Mucosa of rectum (tissue), 2 donors: ENCODE results near the gene TKT.

Source experiments
- H3K27ac ChIP-seq, 2 donors: one replicate each; pipeline ENCODE4 v1.7.0; 2013; ENCODE audit warnings: inconsistent platforms in 2 of 2, low read depth in 2 of 2, low read length in 2 of 2
- H3K27me3 ChIP-seq, 2 donors: one replicate each; pipeline ENCODE4 v1.7.0; 2013; ENCODE audit warnings: low read length in 2 of 2; ENCODE audit not compliant: control insufficient read depth in 2 of 2, insufficient read depth in 2 of 2
- H3K36me3 ChIP-seq, 2 donors: one replicate each; pipeline ENCODE4 v1.7.0; 2013; ENCODE audit warnings: low read length in 2 of 2; ENCODE audit not compliant: control insufficient read depth in 2 of 2, insufficient read depth in 2 of 2
- H3K4me1 ChIP-seq, 2 donors: one replicate each; pipeline ENCODE4 v1.7.0; 2013; ENCODE audit warnings: low read length in 2 of 2, mild to moderate bottlenecking in 1 of 2; ENCODE audit not compliant: control insufficient read depth in 2 of 2, insufficient read depth in 2 of 2
- H3K4me3 ChIP-seq, 2 donors: one replicate each; pipeline ENCODE4 v1.7.0; 2013; ENCODE audit warnings: low read length in 2 of 2
- H3K9ac ChIP-seq, 2 donors: one replicate each; pipeline ENCODE4 v1.7.0; 2013; ENCODE audit warnings: low read length in 2 of 2, low read depth in 1 of 2, mild to moderate bottlenecking in 1 of 2
- H3K9me3 ChIP-seq, 2 donors: one replicate each; pipeline ENCODE4 v1.7.0; 2013; ENCODE audit warnings: low read length in 2 of 2; ENCODE audit not compliant: control insufficient read depth in 2 of 2
- donor health status: healthy.
- donor health status: Normal muscosa, but diverticular disease.

Gene TKT

DNA sequence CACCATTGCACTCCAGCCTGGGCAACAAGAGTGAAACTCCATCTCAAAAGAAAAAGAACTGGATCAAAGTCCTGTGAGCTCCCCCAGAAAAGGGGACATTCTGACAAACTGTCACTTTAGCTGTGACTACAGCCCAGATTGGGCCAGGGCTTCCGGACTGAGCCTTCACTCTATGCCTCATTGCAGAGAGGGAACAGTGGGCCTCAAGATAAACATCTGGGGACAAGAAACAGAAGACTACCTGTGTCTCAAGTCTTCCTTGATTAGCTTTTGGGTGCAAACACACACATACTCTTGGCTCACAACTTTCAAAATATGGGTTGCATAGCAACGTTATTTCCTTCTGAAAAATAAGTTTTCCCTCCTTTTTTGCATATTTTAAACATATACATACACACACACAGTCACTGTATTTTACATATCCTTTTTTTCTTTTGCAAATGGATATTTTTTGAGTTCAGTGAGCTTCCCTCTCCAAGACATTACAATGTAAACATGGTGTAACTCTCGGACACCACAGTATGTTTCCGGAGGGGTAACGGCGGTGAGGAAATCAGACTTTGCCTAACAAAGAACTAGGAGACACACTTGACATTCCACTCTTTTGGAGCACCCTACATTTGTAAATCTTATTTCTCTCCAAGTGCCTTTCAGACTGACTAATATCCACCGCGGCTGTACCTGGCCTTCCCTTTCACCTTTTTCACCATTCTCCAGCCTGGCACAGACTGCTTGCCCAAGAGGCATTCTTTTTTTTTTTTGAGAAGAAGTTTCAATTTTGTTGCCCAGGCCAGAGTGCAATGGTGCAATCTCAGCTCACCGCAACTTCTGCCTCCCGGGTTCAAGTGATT is 3.5 kb downstream of the TKT start:
- H3K27me3 ChIP-seq: no peaks in the 10 kb centered on the region
- peaks cover 0 to 2% of the 10 kb centered on the region in 2 donors for H3K36me3 ChIP-seq
- no peak overlapping the region for H3K9ac ChIP-seq
- peaks cover 26 to 28% of the 10 kb centered on the region in 2 donors for H3K4me1 ChIP-seq
- H3K27ac ChIP-seq: no peak overlapping the region
- no peaks in the 10 kb centered on the region for H3K9me3 ChIP-seq
- no peak overlapping the region for H3K4me3 ChIP-seq

DNA sequence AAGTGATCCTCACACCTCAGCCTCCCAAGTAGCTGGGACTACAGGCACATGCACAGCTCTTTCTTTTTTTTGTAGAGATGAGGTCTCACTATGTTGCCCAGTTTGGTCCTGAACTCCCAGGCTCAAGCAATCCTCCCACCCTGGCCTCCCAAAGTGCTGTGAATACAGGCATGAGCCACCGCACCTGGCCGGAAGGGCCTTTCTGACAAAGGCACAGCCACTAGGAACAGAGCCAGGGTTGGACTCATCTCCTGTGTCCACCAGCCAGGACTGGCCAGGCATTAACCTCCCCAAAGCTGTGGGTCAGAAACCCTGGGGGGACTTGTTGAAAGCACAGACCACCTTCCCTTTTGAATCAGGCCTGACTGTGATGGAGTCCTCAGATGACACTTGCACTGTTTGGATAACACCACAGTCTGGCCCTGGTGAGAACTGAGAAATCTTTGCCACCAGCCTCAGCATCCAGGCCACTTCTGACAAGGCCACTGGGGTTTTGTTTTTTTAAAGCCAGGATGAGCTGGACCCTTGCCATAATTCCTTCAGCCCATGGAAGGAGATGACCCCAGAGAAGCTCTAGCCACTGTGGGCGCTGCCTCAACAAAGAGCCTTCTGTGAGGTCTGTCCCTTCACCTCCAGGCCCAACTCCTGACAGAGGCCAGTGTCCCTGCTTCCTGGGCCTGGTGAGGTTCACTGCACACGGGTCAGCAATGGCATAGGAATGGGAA is 4.8 kb downstream of the TKT start:
- H3K27ac ChIP-seq: peak overlapping the region in 1 of 2 donors; percentile 24
- no peak overlapping the region for H3K4me3 ChIP-seq
- H3K9me3 ChIP-seq: no peaks in the 10 kb centered on the region

DNA sequence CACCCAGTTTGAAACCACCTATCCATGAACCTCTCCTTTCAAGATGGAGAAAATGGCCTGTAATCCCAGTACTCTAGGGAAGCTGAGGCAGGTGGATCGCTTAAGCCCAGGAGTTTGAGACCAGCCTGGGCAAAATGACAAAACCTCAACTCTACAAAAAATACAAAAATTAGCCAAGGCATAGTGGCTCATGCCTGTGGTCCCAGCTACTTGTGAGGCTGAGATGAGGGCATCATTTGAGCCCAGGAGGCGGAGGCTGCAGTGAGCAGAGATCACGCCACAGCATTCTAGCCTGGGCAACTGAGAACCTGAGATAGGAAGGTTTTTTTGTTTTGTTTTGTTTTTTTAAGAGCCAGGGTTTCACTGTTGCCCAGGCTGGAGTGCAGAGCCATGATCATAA is 5.4 kb downstream of the TKT start:
- Histone ChIP-seq H3K27me3 (no peaks in the 10 kb centered on the region), H3K9ac (no peak overlapping the region), H3K4me1 (peaks cover 26 to 28% of the 10 kb centered on the region in 2 donors), H3K36me3 (peaks cover 0 to 2% of the 10 kb centered on the region in 2 donors), H3K9me3 (no peaks in the 10 kb centered on the region), H3K27ac (peak overlapping the region in 1 of 2 donors; percentile 23), H3K4me3 (no peak overlapping the region)

More for the DNA sequence above, 4.8 kb downstream of the TKT start:
- Histone ChIP-seq H3K9ac (no peak overlapping the region), H3K4me1 (peaks cover 26 to 28% of the 10 kb centered on the region in 2 donors), H3K27me3 (no peaks in the 10 kb centered on the region), H3K36me3 (peaks cover 0 to 2% of the 10 kb centered on the region in 2 donors)

DNA sequence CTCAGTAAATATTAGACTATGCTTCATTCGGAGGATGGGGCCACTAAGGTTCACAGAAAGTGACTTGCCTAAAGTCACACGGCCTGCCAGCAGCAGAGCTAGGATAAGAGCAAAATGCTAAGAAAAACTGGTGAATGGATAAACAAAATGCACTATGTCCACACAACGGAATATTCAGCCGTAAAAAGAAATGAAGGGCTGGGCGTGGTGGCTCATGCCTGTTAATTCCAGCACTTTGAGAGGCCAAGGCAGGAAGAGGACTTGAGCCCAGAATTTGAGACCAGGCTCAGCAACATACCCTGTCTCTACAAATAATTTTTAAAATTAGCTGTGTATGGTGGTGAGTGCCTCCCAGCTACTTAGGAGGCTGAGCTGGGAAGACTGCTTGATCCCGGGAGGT is 7.7 kb downstream of the TKT start:
- Histone ChIP-seq H3K27me3 (no peaks in the 10 kb centered on the region), H3K4me1 (peaks cover 13 to 16% of the 10 kb centered on the region in 2 donors)

DNA sequence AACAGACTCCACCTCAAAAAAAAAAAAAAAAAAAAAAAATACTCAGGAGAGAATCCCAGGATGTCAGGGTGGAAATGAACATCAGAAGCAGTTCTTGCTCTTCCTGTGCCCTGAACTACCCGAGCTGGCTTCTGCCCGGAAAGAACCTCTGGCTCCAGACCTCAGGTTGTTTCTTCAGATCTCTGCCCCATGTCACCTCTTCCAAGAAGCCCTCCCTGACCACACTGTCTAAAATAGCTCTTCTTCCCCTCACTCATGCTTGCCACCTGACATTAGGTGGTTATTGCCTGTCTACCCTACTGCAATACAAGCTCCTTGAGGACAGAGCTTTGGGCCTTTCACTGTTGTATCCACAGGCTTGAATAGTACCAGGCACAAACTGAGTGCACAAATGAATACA is 8.2 kb downstream of the TKT start:
- Histone ChIP-seq H3K36me3 (peaks cover 0 to 2% of the 10 kb centered on the region in 2 donors), H3K9ac (no peak overlapping the region), H3K4me3 (no peak overlapping the region), H3K9me3 (no peaks in the 10 kb centered on the region), H3K27ac (no peak overlapping the region), H3K27me3 (no peaks in the 10 kb centered on the region), H3K4me1 (peaks cover 16 to 18% of the 10 kb centered on the region in 2 donors)

More for the DNA sequence above, 7.7 kb downstream of the TKT start:
- H3K4me3 ChIP-seq: no peak overlapping the region
- H3K27ac ChIP-seq: no peak overlapping the region
- no peak overlapping the region for H3K9ac ChIP-seq
- H3K9me3 ChIP-seq: no peaks in the 10 kb centered on the region
- peaks cover 0 to 2% of the 10 kb centered on the region in 2 donors for H3K36me3 ChIP-seq

DNA sequence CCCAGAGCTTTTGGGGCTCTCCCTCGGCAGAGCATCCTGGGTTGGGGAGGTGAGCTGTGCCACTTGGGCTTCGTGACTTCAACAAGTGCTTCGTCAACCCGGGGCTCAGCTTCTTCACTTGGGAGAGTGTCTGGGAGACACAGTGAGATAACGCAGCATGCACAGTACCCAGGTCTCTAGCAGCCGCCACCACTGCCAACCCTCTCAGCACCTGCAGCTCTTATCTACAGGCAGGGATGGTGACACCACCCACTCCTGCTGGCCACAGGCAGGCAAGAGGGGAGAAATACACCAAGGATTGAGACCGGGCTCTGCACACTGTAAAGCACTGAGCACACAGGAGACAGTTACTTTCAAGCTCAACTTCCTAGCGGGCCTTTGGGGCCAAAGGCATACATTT is 11.6 kb downstream of the TKT start:
- no peaks in the 10 kb centered on the region for H3K9me3 ChIP-seq
- no peaks in the 10 kb centered on the region for H3K27me3 ChIP-seq
- H3K9ac ChIP-seq: no peak overlapping the region
- no peak overlapping the region for H3K4me3 ChIP-seq
- no peak overlapping the region for H3K27ac ChIP-seq
- H3K4me1 ChIP-seq: peaks cover 9 to 16% of the 10 kb centered on the region in 2 donors
- H3K36me3 ChIP-seq: peaks cover 18 to 29% of the 10 kb centered on the region in 2 donors

DNA sequence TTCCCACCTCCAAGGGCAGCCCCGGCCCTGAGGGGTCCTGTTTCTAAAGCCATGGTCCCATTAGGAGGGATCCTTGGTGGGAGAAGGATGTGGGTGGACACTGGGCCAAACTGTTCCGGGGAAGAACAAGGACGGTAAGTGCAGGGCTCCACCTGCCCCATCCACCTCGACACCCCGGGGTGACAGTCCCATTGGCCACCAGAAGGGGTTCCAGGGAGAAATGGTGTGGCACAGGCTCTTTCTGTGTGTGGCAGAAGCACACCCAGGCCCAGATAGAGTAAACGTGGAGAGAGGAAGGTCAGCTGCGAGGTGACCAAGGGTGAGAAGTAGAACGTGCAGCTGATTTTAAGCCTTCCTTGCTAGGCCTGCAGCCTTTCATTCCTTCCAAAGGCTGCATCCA is 12.0 kb downstream of the TKT start:
- Histone ChIP-seq H3K4me1 (peaks cover 9 to 21% of the 10 kb centered on the region in 2 donors), H3K9ac (no peak overlapping the region), H3K36me3 (peaks cover 18 to 33% of the 10 kb centered on the region in 2 donors), H3K4me3 (no peak overlapping the region), H3K9me3 (no peaks in the 10 kb centered on the region), H3K27ac (no peak overlapping the region), H3K27me3 (no peaks in the 10 kb centered on the region)

DNA sequence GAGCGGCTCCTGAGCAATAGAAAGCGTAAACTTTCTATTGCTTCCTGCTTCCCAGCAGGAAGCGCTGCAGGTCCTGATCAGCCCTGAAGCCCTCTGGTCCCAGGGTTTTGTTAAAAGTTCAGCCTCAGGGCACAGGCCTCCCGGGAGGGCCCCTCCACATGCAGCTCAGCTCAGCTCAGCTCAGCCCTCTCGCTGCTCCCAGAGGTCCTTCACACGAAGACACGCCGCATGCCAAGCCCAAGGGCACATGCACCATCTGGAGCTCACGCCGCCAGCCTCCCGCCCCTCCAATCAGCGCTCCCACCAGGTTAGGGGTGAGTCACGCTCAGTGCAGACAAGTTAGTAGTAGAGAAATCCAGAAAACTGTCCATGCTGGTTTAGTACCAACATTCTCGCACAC is 12.7 kb downstream of the TKT start:
- Histone ChIP-seq H3K9me3 (no peaks in the 10 kb centered on the region), H3K4me1 (peaks cover 14 to 27% of the 10 kb centered on the region in 2 donors), H3K9ac (no peak overlapping the region), H3K36me3 (peaks cover 18 to 39% of the 10 kb centered on the region in 2 donors), H3K4me3 (no peak overlapping the region), H3K27me3 (no peaks in the 10 kb centered on the region), H3K27ac (no peak overlapping the region)

DNA sequence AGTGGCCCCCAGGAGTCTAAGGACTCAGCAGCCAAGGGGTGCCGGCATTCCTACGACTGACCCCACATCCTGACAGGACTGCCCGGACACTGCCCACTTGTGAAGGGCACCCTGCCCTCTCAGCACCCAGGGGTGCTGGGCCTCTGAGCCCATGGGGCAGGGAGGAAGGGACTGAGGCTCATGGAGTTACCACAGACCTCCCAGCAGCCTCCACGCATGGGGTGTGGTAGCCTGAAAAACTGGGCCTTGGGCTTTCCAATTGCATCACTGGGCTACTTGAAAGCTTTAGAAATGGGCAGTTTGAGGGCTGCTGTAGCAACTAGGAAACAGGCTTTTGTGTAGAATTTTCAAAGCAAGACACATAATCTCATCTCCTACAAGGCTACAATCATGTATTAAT is 13.2 kb downstream of the TKT start:
- Histone ChIP-seq H3K27ac (peak overlapping the region in 1 of 2 donors; percentile 4), H3K36me3 (peaks cover 18 to 39% of the 10 kb centered on the region in 2 donors), H3K4me3 (no peak overlapping the region), H3K27me3 (no peaks in the 10 kb centered on the region), H3K9ac (no peak overlapping the region), H3K4me1 (peaks cover 14 to 27% of the 10 kb centered on the region in 2 donors), H3K9me3 (no peaks in the 10 kb centered on the region)

DNA sequence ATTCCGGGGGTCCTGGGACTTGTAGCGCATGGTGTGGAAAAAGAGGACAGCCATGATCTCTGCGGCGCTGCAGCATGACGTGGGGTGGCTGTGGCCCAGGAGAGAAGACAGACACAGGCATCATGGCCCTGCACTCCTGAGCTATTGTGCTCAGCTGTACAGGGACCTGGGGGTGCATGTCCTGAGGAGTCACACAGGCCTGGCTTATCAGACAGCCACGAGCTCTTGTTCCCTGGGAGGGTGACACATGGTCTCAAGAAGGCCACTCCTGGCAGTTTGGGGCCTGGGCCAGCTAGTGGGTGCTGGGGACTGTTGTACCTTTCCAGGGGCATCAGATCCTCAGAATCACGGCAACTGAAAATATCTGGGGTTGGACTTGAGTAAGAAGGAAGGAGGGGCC is 13.7 kb downstream of the TKT start:
- H3K27ac ChIP-seq: no peak overlapping the region
- H3K9me3 ChIP-seq: no peaks in the 10 kb centered on the region
- peaks cover 18 to 39% of the 10 kb centered on the region in 2 donors for H3K36me3 ChIP-seq
- H3K9ac ChIP-seq: no peak overlapping the region
- H3K4me3 ChIP-seq: no peak overlapping the region
- H3K27me3 ChIP-seq: no peaks in the 10 kb centered on the region
- peaks cover 14 to 30% of the 10 kb centered on the region in 2 donors for H3K4me1 ChIP-seq
